Measurements from ENCODE around the gene CYB5R3.

CYB5R3 gene
- 34.4 to 37.6 (median 36.7) reads per million in 3 donors for total RNA-seq

GRCh38 chr22:42649246-42650099 lies at the start of gene CYB5R3:
Gene CYB5R3, minus strand, starts transcription at chr22:42649392. Its CDS starts 77 bp downstream, at chr22:42649315.
- H3K27me3 ChIP-seq (replicated peaks; ENCODE audit: control insufficient read depth, insufficient read depth, low read length, poor library complexity, severe bottlenecking): no peaks in the 10 kb centered on the region
- H3K4me1 ChIP-seq (ENCODE audit: control insufficient read depth, insufficient read depth, low read length, poor library complexity, severe bottlenecking): peaks cover 20% of the 10 kb centered on the region
- peak within 1 kb of the TSS; percentile 88 for H3K4me3 ChIP-seq (ENCODE audit: insufficient read depth, low read depth, low read length, poor library complexity, severe bottlenecking)
- no peaks in the 10 kb centered on the region for H3K36me3 ChIP-seq (ENCODE audit: control insufficient read depth, insufficient read depth, low read length)
- DNase-seq: peak; percentile 65 to 70 (median 70)
- H3K9me3 ChIP-seq (ENCODE audit: control insufficient read depth, low read length): no peaks in the 10 kb centered on the region
- H3K27ac ChIP-seq (ENCODE audit: insufficient read depth, low read length, poor library complexity, severe bottlenecking): peak within 1 kb of the TSS; percentile 73

GRCh38 chr22:42697542-42698013 lies 48.4 kb upstream of the CYB5R3 start:
- Histone ChIP-seq H3K4me3 (ENCODE audit: insufficient read depth, low read depth, low read length, poor library complexity, severe bottlenecking) (no peak overlapping the region), H3K9me3 (ENCODE audit: control insufficient read depth, low read length) (no peaks in the 10 kb centered on the region), H3K36me3 (ENCODE audit: control insufficient read depth, insufficient read depth, low read length) (no peaks in the 10 kb centered on the region), H3K27me3 (replicated peaks; ENCODE audit: control insufficient read depth, insufficient read depth, low read length, poor library complexity, severe bottlenecking) (no peaks in the 10 kb centered on the region), H3K27ac (ENCODE audit: insufficient read depth, low read length, poor library complexity, severe bottlenecking) (no peak overlapping the region), H3K4me1 (ENCODE audit: control insufficient read depth, insufficient read depth, low read length, poor library complexity, severe bottlenecking) (no peaks in the 10 kb centered on the region)
- no peak for DNase-seq

GRCh38 chr22:42696331-42696967 lies 47.3 kb upstream of the CYB5R3 start:
- Histone ChIP-seq H3K4me1 (ENCODE audit: control insufficient read depth, insufficient read depth, low read length, poor library complexity, severe bottlenecking) (no peaks in the 10 kb centered on the region), H3K4me3 (ENCODE audit: insufficient read depth, low read depth, low read length, poor library complexity, severe bottlenecking) (no peak overlapping the region), H3K9me3 (ENCODE audit: control insufficient read depth, low read length) (no peaks in the 10 kb centered on the region), H3K36me3 (ENCODE audit: control insufficient read depth, insufficient read depth, low read length) (no peaks in the 10 kb centered on the region), H3K27me3 (replicated peaks; ENCODE audit: control insufficient read depth, insufficient read depth, low read length, poor library complexity, severe bottlenecking) (no peaks in the 10 kb centered on the region), H3K27ac (ENCODE audit: insufficient read depth, low read length, poor library complexity, severe bottlenecking) (no peak overlapping the region)
- no peak for DNase-seq

DNA sequence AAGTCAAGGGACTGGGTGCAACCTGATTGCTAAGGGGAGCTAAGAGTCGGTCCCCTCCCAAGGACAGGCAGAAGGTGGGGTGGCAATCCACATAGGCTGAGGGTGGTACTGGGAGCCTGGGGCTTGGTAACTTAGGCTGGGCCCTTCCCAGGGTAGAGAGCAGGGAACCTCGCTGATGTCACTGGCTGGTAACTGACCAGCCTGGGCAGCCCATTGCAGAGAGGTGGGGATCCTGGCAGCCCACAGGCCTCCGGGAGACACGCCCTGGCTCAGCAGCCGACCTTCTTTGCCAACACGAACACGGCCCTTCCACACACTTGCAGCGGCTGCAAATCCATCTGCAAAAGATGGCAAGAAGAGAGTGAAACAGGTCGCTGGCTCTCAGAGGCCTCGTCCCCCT lies 46.1 kb upstream of the CYB5R3 start:
- Histone ChIP-seq H3K36me3 (ENCODE audit: control insufficient read depth, insufficient read depth, low read length) (no peaks in the 10 kb centered on the region), H3K27ac (ENCODE audit: insufficient read depth, low read length, poor library complexity, severe bottlenecking) (no peak overlapping the region), H3K4me1 (ENCODE audit: control insufficient read depth, insufficient read depth, low read length, poor library complexity, severe bottlenecking) (no peaks in the 10 kb centered on the region), H3K9me3 (ENCODE audit: control insufficient read depth, low read length) (no peaks in the 10 kb centered on the region), H3K4me3 (ENCODE audit: insufficient read depth, low read depth, low read length, poor library complexity, severe bottlenecking) (no peak overlapping the region), H3K27me3 (replicated peaks; ENCODE audit: control insufficient read depth, insufficient read depth, low read length, poor library complexity, severe bottlenecking) (no peaks in the 10 kb centered on the region)
- DNase-seq: no peak

- no peak overlapping the region for H3K27ac ChIP-seq (ENCODE audit: insufficient read depth, low read length, poor library complexity, severe bottlenecking)
- no peaks in the 10 kb centered on the region for H3K27me3 ChIP-seq (replicated peaks; ENCODE audit: control insufficient read depth, insufficient read depth, low read length, poor library complexity, severe bottlenecking)
- no peaks in the 10 kb centered on the region for H3K4me1 ChIP-seq (ENCODE audit: control insufficient read depth, insufficient read depth, low read length, poor library complexity, severe bottlenecking)
- no peak overlapping the region for H3K4me3 ChIP-seq (ENCODE audit: insufficient read depth, low read depth, low read length, poor library complexity, severe bottlenecking)
- DNase-seq: no peak
- no peaks in the 10 kb centered on the region for H3K36me3 ChIP-seq (ENCODE audit: control insufficient read depth, insufficient read depth, low read length)
- no peaks in the 10 kb centered on the region for H3K9me3 ChIP-seq (ENCODE audit: control insufficient read depth, low read length)
Measured at GRCh38 chr22:42693763-42694683, 44.8 kb upstream of the CYB5R3 start.

GRCh38 chr22:42693055-42693762 lies 44.0 kb upstream of the CYB5R3 start:
- Histone ChIP-seq H3K4me3 (ENCODE audit: insufficient read depth, low read depth, low read length, poor library complexity, severe bottlenecking) (no peak overlapping the region), H3K4me1 (ENCODE audit: control insufficient read depth, insufficient read depth, low read length, poor library complexity, severe bottlenecking) (no peaks in the 10 kb centered on the region), H3K9me3 (ENCODE audit: control insufficient read depth, low read length) (no peaks in the 10 kb centered on the region), H3K36me3 (ENCODE audit: control insufficient read depth, insufficient read depth, low read length) (no peaks in the 10 kb centered on the region), H3K27ac (ENCODE audit: insufficient read depth, low read length, poor library complexity, severe bottlenecking) (no peak overlapping the region), H3K27me3 (replicated peaks; ENCODE audit: control insufficient read depth, insufficient read depth, low read length, poor library complexity, severe bottlenecking) (no peaks in the 10 kb centered on the region)
- DNase-seq: no peak

DNA sequence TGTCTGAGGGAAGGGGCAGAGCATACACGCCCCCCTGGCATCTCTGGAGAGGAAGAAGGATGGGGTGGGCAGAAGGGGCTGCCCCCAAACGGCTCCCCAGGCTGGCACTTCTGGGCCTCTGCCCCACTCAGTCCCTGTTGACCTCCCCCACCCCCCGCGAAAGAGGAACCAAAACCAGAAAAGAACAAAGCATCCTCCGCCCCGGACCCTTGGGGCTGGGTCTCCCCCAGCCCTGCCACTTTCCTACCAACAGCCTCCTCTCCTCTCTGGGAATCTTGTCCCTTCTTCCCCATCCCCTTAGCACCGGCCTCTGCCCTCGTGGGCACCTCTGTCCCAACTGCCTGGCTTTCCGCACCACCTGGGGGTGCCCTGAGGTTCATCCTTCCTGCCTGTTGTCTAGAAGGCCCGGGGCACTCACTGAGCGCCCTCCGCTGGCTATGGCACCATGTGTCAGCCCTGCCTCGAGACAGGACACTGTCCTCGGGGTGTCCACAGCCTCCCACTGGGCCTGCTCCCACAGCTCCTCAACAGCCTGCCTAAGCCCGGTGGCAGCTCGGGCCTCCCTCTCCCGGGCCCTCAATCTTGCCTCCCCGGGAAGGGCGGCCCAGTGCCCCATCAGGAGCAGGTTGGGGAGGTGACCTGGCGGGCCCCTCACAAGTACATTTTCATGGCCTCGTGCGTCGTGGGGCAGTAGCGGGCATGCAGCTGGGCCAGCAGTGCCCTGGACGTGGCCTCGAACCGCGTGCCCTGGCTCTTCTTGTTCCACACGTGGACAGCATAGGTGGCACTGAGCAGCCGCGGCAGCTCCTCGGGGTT lies 43.3 kb upstream of the CYB5R3 start:
- H3K9me3 ChIP-seq (ENCODE audit: control insufficient read depth, low read length): no peaks in the 10 kb centered on the region
- no peaks in the 10 kb centered on the region for H3K27me3 ChIP-seq (replicated peaks; ENCODE audit: control insufficient read depth, insufficient read depth, low read length, poor library complexity, severe bottlenecking)
- H3K4me3 ChIP-seq (ENCODE audit: insufficient read depth, low read depth, low read length, poor library complexity, severe bottlenecking): no peak overlapping the region
- no peaks in the 10 kb centered on the region for H3K36me3 ChIP-seq (ENCODE audit: control insufficient read depth, insufficient read depth, low read length)
- no peak overlapping the region for H3K27ac ChIP-seq (ENCODE audit: insufficient read depth, low read length, poor library complexity, severe bottlenecking)
- no peaks in the 10 kb centered on the region for H3K4me1 ChIP-seq (ENCODE audit: control insufficient read depth, insufficient read depth, low read length, poor library complexity, severe bottlenecking)
- no peak for DNase-seq

GRCh38 chr22:42691440-42691839 lies 42.2 kb upstream of the CYB5R3 start:
- no peak overlapping the region for H3K4me3 ChIP-seq (ENCODE audit: insufficient read depth, low read depth, low read length, poor library complexity, severe bottlenecking)
- no peaks in the 10 kb centered on the region for H3K4me1 ChIP-seq (ENCODE audit: control insufficient read depth, insufficient read depth, low read length, poor library complexity, severe bottlenecking)
- H3K9me3 ChIP-seq (ENCODE audit: control insufficient read depth, low read length): no peaks in the 10 kb centered on the region
- no peaks in the 10 kb centered on the region for H3K27me3 ChIP-seq (replicated peaks; ENCODE audit: control insufficient read depth, insufficient read depth, low read length, poor library complexity, severe bottlenecking)
- no peak for DNase-seq
- H3K36me3 ChIP-seq (ENCODE audit: control insufficient read depth, insufficient read depth, low read length): no peaks in the 10 kb centered on the region
- H3K27ac ChIP-seq (ENCODE audit: insufficient read depth, low read length, poor library complexity, severe bottlenecking): no peak overlapping the region
